AML-193 (cell line): ENCODE results near the gene VRK3.
A peak's percentile ranks its signal among the peaks of the same experiment; 100 is the strongest.

ENCODE experiments used
- DNase-seq, 2 experiments: peaks; one replicate each; lab custom pipeline; 2025; lab: John Stamatoyannopoulos, UW

The VRK3 gene

GRCh38 chr19:50030937-50031336 lies 5.8 kb upstream of the VRK3 start:
- DNase-seq = no peak

- DNase-seq = peak; percentile 62 to 64
Measured at GRCh38 chr19:50030225-50030624, 5.1 kb upstream of the VRK3 start.

GRCh38 chr19:50026550-50026906 lies 1.4 kb upstream of the VRK3 start:
- no peak for DNase-seq

- peak; percentile 95 to 96 for DNase-seq
Measured at GRCh38 chr19:50025794-50026549, 800 bp upstream of the VRK3 start, which contains the start of gene ZNF473. Gene ZNF473 (plus strand): TSS chr19:50026005. CDS start chr19:50031083, 5,078 bp downstream.

- DNase-seq = no peak
Measured at GRCh38 chr19:50024719-50025021, 502 bp downstream of the VRK3 start.

- DNase-seq = no peak
Measured at GRCh38 chr19:50022823-50023222, 2.3 kb downstream of the VRK3 start.

- DNase-seq = no peak
Measured at GRCh38 chr19:50020481-50020880, 4.7 kb downstream of the VRK3 start.

GRCh38 chr19:50016225-50016807 lies 8.9 kb downstream of the VRK3 start:
- no peak for DNase-seq

GRCh38 chr19:50008532-50008931 lies 16.6 kb downstream of the VRK3 start:
- DNase-seq = no peak

GRCh38 chr19:50007947-50008346 lies 17.2 kb downstream of the VRK3 start:
- DNase-seq = no peak

GRCh38 chr19:50007170-50007569 lies 18.0 kb downstream of the VRK3 start:
- no peak for DNase-seq

GRCh38 chr19:50005428-50005827 lies 19.7 kb downstream of the VRK3 start:
- DNase-seq = no peak

- peak; percentile 39 to 43 for DNase-seq
Measured at GRCh38 chr19:50003810-50004419, 21.3 kb downstream of the VRK3 start.

- no peak for DNase-seq
Measured at GRCh38 chr19:50003254-50003788, 21.9 kb downstream of the VRK3 start.

GRCh38 chr19:50002386-50002960 lies 22.7 kb downstream of the VRK3 start:
- no peak for DNase-seq

GRCh38 chr19:50001775-50002174 lies 23.4 kb downstream of the VRK3 start:
- DNase-seq = no peak

- DNase-seq = peak in 1 of 2 experiments; percentile 18
Measured at GRCh38 chr19:50000841-50001557, 24.2 kb downstream of the VRK3 start.

- DNase-seq = no peak
Measured at GRCh38 chr19:50000038-50000840, 24.9 kb downstream of the VRK3 start.

- no peak for DNase-seq
Measured at GRCh38 chr19:49999371-50000010, 25.7 kb downstream of the VRK3 start.

GRCh38 chr19:49997709-49998108 lies 27.5 kb downstream of the VRK3 start:
- peak; percentile 17 to 29 for DNase-seq

- no peak for DNase-seq
Measured at GRCh38 chr19:49988433-49988832, 36.7 kb downstream of the VRK3 start.
